ENCODE results near the gene APAF1. TPM values are rescaled to one million over a fixed set of nuclear protein-coding genes. Genes with fewer than 3 reads are reported as not detected.

Gene APAF1
- total and polyA plus RNA-seq, 10 of the 15 experiments (the other 5 are each of a cell fraction or from before 2014, with no cell fraction given), result 4.2 to 19.1 (median 14.2) TPM

DNA sequence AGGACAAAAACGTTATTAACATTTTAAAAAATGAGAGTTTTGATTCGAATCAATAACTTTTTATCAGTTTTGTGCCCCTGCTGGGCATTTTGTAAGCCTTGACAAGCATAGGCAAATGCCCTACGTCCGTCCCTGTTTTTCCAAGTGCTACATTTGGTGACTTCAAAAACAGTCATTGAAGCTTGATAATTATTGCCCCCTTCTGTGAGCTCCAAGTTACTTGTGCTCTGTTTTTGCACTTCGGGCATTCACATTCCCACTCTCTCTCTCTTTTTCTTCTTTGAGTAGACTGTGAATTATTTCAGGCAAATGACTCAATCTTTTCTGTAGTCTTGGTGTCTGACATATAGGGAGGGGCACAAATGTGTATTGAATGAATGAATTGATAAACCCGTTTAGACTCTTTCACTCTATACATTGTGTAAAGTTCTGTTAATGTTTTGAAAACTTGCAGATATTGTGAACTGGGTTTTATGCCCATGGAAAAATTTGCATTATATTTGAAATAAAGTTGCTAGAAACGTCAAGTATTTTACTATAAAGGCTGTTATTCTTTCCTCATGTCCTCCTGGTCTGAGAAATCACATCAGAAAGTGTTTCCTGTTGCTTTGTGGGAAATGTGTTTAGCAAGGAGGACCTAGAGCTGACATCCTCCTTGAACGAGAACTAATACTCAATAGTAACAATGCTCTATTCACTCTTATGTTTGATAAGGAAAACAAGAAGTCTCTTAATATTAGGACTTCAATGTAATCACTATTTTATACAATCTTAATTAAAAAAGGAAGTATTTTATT is 1.4 kb downstream of the APAF1 start:
- Histone ChIP-seq H3K4me2 (ENCODE audit: control insufficient read depth, insufficient read depth) (peak overlapping the region; percentile 75), H2AFZ (ENCODE audit: control insufficient read depth, low read depth, low read length) (no peak overlapping the region; the same call in 1 of the 2 replicates), H3K4me1 (ENCODE audit: control insufficient read depth, insufficient read depth, low read length) (no peaks in the 10 kb centered on the region), H4K20me1 (ENCODE audit: control insufficient read depth, insufficient read depth) (no peaks in the 10 kb centered on the region), H3K27me3 (replicated peaks in 1 of 2; ENCODE audit: control insufficient read depth in 2 of 2, insufficient read depth in 2 of 2, low read length in 1 of 2) (no peaks in the 10 kb centered on the region), H3K27ac (ENCODE audit: control insufficient read depth, insufficient read depth) (peak overlapping the region; percentile 94; the same call in 1 of the 2 replicates), H3K79me2 (ENCODE audit: control insufficient read depth, insufficient read depth, low read length) (peaks cover 60% of the 10 kb centered on the region), H3K4me3 (peak overlapping the region; percentile 98), H3K36me3 (ENCODE audit: control insufficient read depth in 2 of 2, insufficient read depth in 2 of 2, low read length in 1 of 2) (peaks cover 0 to 8% of the 10 kb centered on the region in 2 experiments; a peak in 1 of 4 replicates), H3K9me3 (replicated peaks; ENCODE audit: control insufficient read depth, insufficient read depth, low read length) (no peaks in the 10 kb centered on the region), H3K9ac (ENCODE audit: control insufficient read depth, insufficient read depth, low read length) (peak overlapping the region; percentile 11)
- TF ChIP-seq CTCF (IDR thresholded peaks at IDR 0.05 in 2 of 3, conservative IDR thresholded peaks at IDR 0.05 in 1 of 3; ENCODE audit: control insufficient read depth in 2 of 3, extremely low read depth in 1 of 3, insufficient read depth in 1 of 3, low read depth in 3 of 3, low read length in 3 of 3) (peak in 1 of 3 experiments; percentile 15; a peak in 1 of 6 replicates), ZNF24 (IDR thresholded peaks at IDR 0.05) (peak; percentile 60), MTA2 (IDR thresholded peaks at IDR 0.05; ENCODE audit: low read depth) (no peak), SUPT20H (IDR thresholded peaks at IDR 0.05; ENCODE audit: borderline replicate concordance, control insufficient read depth, low read depth, low read length) (no peak)
- FAIRE-seq (no peak), DNase-seq (ENCODE audit: low read depth, low spot score) (no peak), ATAC-seq (no peak)
- intact Hi-C loops (cut with micrococcal nuclease; ENCODE audit: unreplicated experiment) (no loop called here), in situ Hi-C loops (cut with MboI) (no loop called here)
- ChIA-PET CTCF (interaction anchor here (0.8 to 1.7 kb wide), 7 partner anchors 10 to 79 kb away, joined by 3 to 21 read pairs (median 4); partner anchors contain the start of gene SLC25A3), RAD21 (ENCODE audit: unreplicated experiment) (interaction anchor here (0.6 to 1.3 kb wide), 6 partner anchors 10 to 80 kb away, joined by 3 to 12 read pairs (median 6); partner anchors contain the start of gene SLC25A3), POLR2A (interaction anchor here (1.0 to 6.7 kb wide), 6 partner anchors 10 to 127 kb away, joined by 3 to 41 read pairs (median 4); partner anchors contain the start of gene SLC25A3), SMC1A (ENCODE audit: uncharacterized antibody, unreplicated experiment) (interaction anchor here (0.7 to 3.8 kb wide), 10 partner anchors 17 to 1737 kb away, joined by 3 to 46 read pairs (median 4); partner anchors contain the start of gene SLC25A3)
- no TSS peak for BruUV-seq (replicated peaks)
- WGBS (ENCODE audit: insufficient coverage, insufficient replicate concordance, low lambda C conversion rate, missing lambda C conversion rate), result 13% methylated on average over 8 of the region's 8 CpGs
